Adrenal gland (tissue), 12 donors: Measurements from ENCODE around the gene ERCC4. TPM values are rescaled to one million over a fixed set of nuclear protein-coding genes. Genes with fewer than 3 reads are reported as not detected.

Experiments used
- DNase-seq, 7 donors: peaks; one replicate each; pipeline ENCODE4 v3.0.0-alpha.2; 2019 to 2020
- H3K27ac ChIP-seq, 5 donors: fragments of 200-600 bp; sonication (generic) in 4 of 5; 1 replicate in 3 of 5; 2 replicates in 2 of 5; pipeline versions ENCODE4 v1.5.1 to v1.8.0; 2016 to 2020; ENCODE audit warnings: mild to moderate bottlenecking in 1 of 5
- H3K27me3 ChIP-seq: fragments of 200-600 bp; 2 replicates; pipeline ENCODE4 v1.8.0; 2021
- H3K36me3 ChIP-seq, 2 donors: fragments of 200-600 bp; replicated peaks in 1 of 2; 1 replicate in 1 of 2; 2 replicates in 1 of 2; pipeline versions ENCODE4 v1.5.1 to v1.8.0; 2018 to 2022
- H3K4me1 ChIP-seq, 2 donors: fragments of 200-600 bp; replicated peaks in 1 of 2; 1 replicate in 1 of 2; 2 replicates in 1 of 2; pipeline versions ENCODE4 v1.5.1 to v1.8.0; 2018 to 2021
- H3K4me3 ChIP-seq, 4 donors: fragments of 200-600 bp; sonication (generic) in 3 of 4; one replicate each; pipeline ENCODE4 v1.5.1; 2016 to 2018
- H3K9me3 ChIP-seq, 3 donors: fragments of 200-600 bp; sonication (generic) in 1 of 3; replicated peaks in 1 of 3; 1 replicate in 2 of 3; 2 replicates in 1 of 3; pipeline versions ENCODE4 v1.5.1 to v1.8.0; 2016 to 2021
- POLR2A ChIP-seq, 2 donors: fragments of 450-650 bp; IDR thresholded peaks; one replicate each; pipeline ENCODE4 v1.6.1; 2017; ENCODE audit warnings: antibody characterized with exemption in 2 of 2, mild to moderate bottlenecking in 2 of 2, moderate library complexity in 1 of 2
- WGBS, 4 donors: extraction: QIAGEN DNeasy Blood & Tissue Kit in 2 of 4; methylation state at CpG; one replicate each; pipeline versions ENCODE4 v1.1.5 to v1.1.7; 2013 to 2017; 5-methylcytosine and 5-hydroxymethylcytosine counted together
- intact Hi-C, 2 donors: fragments of 100-400 bp; cut with DNase I; formaldehyde crosslinking; loops; one replicate each; pipeline versions ENCODE4 v1.14.1 to v1.15.0; 2022 to 2023
- polyA plus RNA-seq, 3 donors: library from polyadenylated mRNA; stranded (reverse); fragments of 200-250 nt in 2 of 3; fragments of 350-450 nt in 1 of 3; fragmentation: Illumina TruSeq in 1 of 3; extraction: RNeasy Lipid Tissue Mini Kit (QIAGEN cat#74804) in 1 of 3; gene quantifications; one replicate each; pipeline ENCODE4 v1.2.3, GENCODE V29; 2013 to 2014
- total RNA-seq, 9 donors: library from RNA; depleted of rRNA in 4 of 9; stranded (reverse); fragments of >200 nt in 4 of 9; fragments of 120-200 nt in 1 of 9; fragmentation: NEBNext Ultra II Directional in 1 of 9; extraction: Animal tissue kit (Norgen Biotek cat#: 25700) in 1 of 9; gene quantifications; one replicate each; pipeline versions ENCODE4 v1.1.0 to v1.2.4, GENCODE V29; 2013 to 2023
- TF ChIP-seq, protein P1 (sequence below), 6 experiments: fragments of 450-650 bp in 4 of 6; fragments of 200-600 bp in 2 of 6; sonication (generic) in 1 of 6; IDR thresholded peaks; 1 replicate in 5 of 6; 2 replicates in 1 of 6; pipeline versions ENCODE4 v1.5.1 to v1.8.0; 2016 to 2021; ENCODE audit warnings: antibody characterized with exemption in 6 of 6, mild to moderate bottlenecking in 2 of 6, moderate library complexity in 1 of 6
- donor health status: healthy with polysubstance abuse.
- donor health status: Bipolar disorder and iron deficiency.
- donor health status: DM: yes; HTN: yes; CAD: no.
- donor health status: DM: no; HTN: no; CAD: no.
- donor health status: DM: no; HTN: no; CAD: no.
- donor health status: DM: yes; HTN: yes; CAD: no.

ERCC4 gene
- total and polyA plus RNA-seq, 12 donors = 2.8 to 27.9 (median 15.4) TPM

DNA sequence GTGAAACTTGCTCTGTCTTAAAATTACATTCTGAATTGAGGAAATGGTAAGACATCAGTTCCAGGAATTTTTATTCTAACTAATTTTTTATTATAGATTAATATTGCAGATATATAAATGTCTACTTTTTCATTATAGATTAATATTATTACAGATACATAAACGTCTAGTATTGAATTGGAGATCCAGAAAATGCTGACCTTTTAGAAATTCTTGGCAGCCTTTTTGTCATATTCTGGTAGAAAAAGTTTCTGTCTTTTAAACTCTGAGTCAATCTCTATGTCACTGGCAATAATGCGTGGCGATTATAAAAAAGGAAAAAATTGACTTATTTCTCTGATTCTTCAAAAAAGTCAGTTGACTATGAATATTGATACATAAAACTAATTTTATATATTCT is 8.7 kb downstream of the ERCC4 start:
- intact Hi-C loops = loop anchor here (10.0 kb wide), 2 partner anchors 316 to 356 kb away; no protein-coding TSS in a partner anchor
- H3K36me3 ChIP-seq = peaks cover 0 to 7% of the 10 kb centered on the region in 2 donors
- no peak for DNase-seq
- H3K27me3 ChIP-seq = no peaks in the 10 kb centered on the region
- WGBS, 4 donors = 61 to 72% (median 68%) methylated on average over 3 of the region's 3 CpGs
- TF ChIP-seq, protein P1, sequence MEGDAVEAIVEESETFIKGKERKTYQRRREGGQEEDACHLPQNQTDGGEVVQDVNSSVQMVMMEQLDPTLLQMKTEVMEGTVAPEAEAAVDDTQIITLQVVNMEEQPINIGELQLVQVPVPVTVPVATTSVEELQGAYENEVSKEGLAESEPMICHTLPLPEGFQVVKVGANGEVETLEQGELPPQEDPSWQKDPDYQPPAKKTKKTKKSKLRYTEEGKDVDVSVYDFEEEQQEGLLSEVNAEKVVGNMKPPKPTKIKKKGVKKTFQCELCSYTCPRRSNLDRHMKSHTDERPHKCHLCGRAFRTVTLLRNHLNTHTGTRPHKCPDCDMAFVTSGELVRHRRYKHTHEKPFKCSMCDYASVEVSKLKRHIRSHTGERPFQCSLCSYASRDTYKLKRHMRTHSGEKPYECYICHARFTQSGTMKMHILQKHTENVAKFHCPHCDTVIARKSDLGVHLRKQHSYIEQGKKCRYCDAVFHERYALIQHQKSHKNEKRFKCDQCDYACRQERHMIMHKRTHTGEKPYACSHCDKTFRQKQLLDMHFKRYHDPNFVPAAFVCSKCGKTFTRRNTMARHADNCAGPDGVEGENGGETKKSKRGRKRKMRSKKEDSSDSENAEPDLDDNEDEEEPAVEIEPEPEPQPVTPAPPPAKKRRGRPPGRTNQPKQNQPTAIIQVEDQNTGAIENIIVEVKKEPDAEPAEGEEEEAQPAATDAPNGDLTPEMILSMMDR (IDR thresholded peaks at IDR 0.05) = no peak
- TF ChIP-seq POLR2A (IDR thresholded peaks at IDR 0.05) = no peak
- H3K4me1 ChIP-seq = peaks cover 12 to 16% of the 10 kb centered on the region in 2 donors
- no peak overlapping the region for H3K27ac ChIP-seq
- no peak overlapping the region for H3K4me3 ChIP-seq
- H3K9me3 ChIP-seq = no peaks in the 10 kb centered on the region

DNA sequence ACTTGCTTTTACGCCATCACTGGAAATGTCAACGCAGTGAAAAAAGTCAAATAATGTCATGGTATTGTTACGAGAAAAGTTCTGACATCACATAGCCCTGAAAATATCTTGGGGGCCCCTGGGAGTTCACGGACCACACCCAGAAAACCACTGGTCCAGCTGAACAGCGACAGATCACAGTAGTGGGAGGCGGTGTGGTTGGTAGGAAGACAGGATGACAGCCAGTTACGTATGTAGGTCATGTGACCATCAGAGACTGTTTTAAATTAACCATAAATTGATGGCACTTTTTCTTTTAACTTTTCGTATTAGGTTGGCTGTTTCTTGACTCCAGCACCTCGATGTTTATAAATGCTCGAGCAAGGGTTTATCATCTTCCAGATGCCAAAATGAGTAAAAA is 11.9 kb downstream of the ERCC4 start:
- WGBS, 4 donors = 79 to 84% (median 82%) methylated on average over 10 of the region's 10 CpGs
- intact Hi-C loops = loop anchor here in 1 of 2 donors (10.0 kb wide), 1 partner anchor 353 kb away; no protein-coding TSS in a partner anchor

DNA sequence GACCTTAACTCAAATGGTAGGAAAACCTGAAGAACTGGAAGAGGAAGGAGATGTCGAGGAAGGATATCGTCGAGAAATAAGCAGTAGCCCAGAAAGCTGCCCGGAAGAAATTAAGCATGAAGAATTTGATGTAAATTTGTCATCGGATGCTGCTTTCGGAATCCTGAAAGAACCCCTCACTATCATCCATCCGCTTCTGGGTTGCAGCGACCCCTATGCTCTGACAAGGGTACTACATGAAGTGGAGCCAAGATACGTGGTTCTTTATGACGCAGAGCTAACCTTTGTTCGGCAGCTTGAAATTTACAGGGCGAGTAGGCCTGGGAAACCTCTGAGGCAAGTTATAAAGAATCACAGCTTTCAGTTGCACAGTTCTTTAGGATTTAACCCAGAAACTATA is 15.5 kb downstream of the ERCC4 start:
- Histone ChIP-seq H3K27me3 (no peaks in the 10 kb centered on the region), H3K4me3 (no peak overlapping the region), H3K27ac (peak overlapping the region in 1 of 5 donors; percentile 83), H3K36me3 (peaks cover 0 to 15% of the 10 kb centered on the region in 2 donors), H3K9me3 (no peaks in the 10 kb centered on the region), H3K4me1 (peaks cover 4 to 19% of the 10 kb centered on the region in 2 donors)
- 81 to 83% (median 83%) methylated on average over 12 of the region's 12 CpGs for WGBS, 4 donors
- no peak for DNase-seq
- intact Hi-C loops = loop anchor here in 1 of 2 donors (10.0 kb wide), 1 partner anchor 349 kb away; no protein-coding TSS in a partner anchor
- TF ChIP-seq POLR2A (IDR thresholded peaks at IDR 0.05) = no peak
- TF ChIP-seq, protein P1 (IDR thresholded peaks at IDR 0.05) = peak in 5 of 6 experiments; percentile 4 to 31 (median 13)

More for the DNA sequence above, 11.9 kb downstream of the ERCC4 start:
- peaks cover 0 to 18% of the 10 kb centered on the region in 2 donors for H3K36me3 ChIP-seq
- H3K4me3 ChIP-seq = no peak overlapping the region
- no peak for DNase-seq
- no peak overlapping the region for H3K27ac ChIP-seq
- H3K27me3 ChIP-seq = no peaks in the 10 kb centered on the region
- peaks cover under 1 to 11% of the 10 kb centered on the region in 2 donors for H3K4me1 ChIP-seq
- TF ChIP-seq, protein P1 (IDR thresholded peaks at IDR 0.05) = no peak
- TF ChIP-seq POLR2A (IDR thresholded peaks at IDR 0.05) = no peak
- H3K9me3 ChIP-seq = no peaks in the 10 kb centered on the region

DNA sequence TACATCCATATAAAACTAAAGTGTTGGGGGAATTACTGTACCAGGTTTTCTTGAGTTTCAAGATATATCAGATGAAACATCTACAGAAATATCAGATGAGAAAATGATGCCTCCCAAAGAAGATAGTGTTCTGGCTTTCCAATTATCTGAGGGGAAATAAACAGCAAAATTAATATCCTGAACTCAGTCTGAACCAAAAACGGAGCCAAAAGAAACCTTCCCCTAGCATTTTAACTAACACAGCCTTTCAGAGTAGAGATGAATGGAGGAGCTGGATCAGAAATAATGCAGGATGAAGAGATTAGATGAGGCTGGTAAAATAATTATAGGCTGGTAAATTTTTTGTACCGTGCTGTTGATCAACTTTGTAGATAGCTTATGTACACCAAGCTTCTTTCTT is 16.2 kb downstream of the ERCC4 start:
- Histone ChIP-seq H3K4me3 (no peak overlapping the region), H3K4me1 (peaks cover 4 to 23% of the 10 kb centered on the region in 2 donors), H3K9me3 (no peaks in the 10 kb centered on the region), H3K27me3 (no peaks in the 10 kb centered on the region), H3K27ac (peak overlapping the region; percentile 28 to 83 (median 35)), H3K36me3 (peaks cover 0 to 15% of the 10 kb centered on the region in 2 donors)
- intact Hi-C loops = loop anchor here in 1 of 2 donors (10.0 kb wide), 1 partner anchor 349 kb away; no protein-coding TSS in a partner anchor
- DNase-seq = no peak
- TF ChIP-seq POLR2A (IDR thresholded peaks at IDR 0.05) = no peak
- TF ChIP-seq, protein P1 (IDR thresholded peaks at IDR 0.05) = no peak
- 45 to 67% (median 53%) methylated on average over 2 of the region's 2 CpGs for WGBS, 4 donors
